H1 (cell line): ENCODE measurements around the gene BIVM. TPM values are rescaled to one million over a fixed set of nuclear protein-coding genes. Genes with fewer than 3 reads are reported as not detected.

Source experiments
- CTCF ChIA-PET: fragments of 300-600 bp; sonication (Branson Sonifier 250); formaldehyde crosslinking; loops from one replicate; lab custom pipeline; 2021; ENCODE audit not compliant: partially characterized antibody; lab: Charles Lee
- POLR2A ChIA-PET: fragments of 300-600 bp; sonication (Branson Sonifier 250); formaldehyde crosslinking; loops from one replicate; lab custom pipeline; 2021; ENCODE audit warnings: inconsistent platforms; ENCODE audit not compliant: partially characterized antibody; lab: Charles Lee
- DNase-seq, 2 experiments: peaks; one replicate each; pipeline versions ENCODE4 v3.0.0 to v3.0.0-alpha.2; 2010 to 2022; ENCODE audit warnings: low spot score in 2 of 2, low read depth in 1 of 2, mixed read lengths in 1 of 2
- FAIRE-seq: peaks from 2 replicates; lab custom pipeline; 2011; peaks lifted over from hg19 to GRCh38; lab: Jason Lieb, UNC
- H2AFZ ChIP-seq: 2 replicates; pipeline ENCODE4 v1.8.1; 2012; ENCODE audit warnings: low read length, inconsistent platforms
- H2AK5ac ChIP-seq: 2 replicates; pipeline ENCODE4 v1.6.1; 2013; ENCODE audit warnings: low read depth, low read length
- H2BK120ac ChIP-seq: replicated peaks from 2 replicates; pipeline ENCODE3; 2013; ENCODE audit warnings: low read depth, low read length, inconsistent platforms
- H2BK12ac ChIP-seq: 2 replicates; pipeline ENCODE4 v1.6.1; 2013; ENCODE audit warnings: low read depth, low read length
- H2BK15ac ChIP-seq: 2 replicates; pipeline ENCODE4 v1.6.1; 2013; ENCODE audit warnings: low read length
- H2BK20ac ChIP-seq: 2 replicates; pipeline ENCODE4 v1.6.1; 2013; ENCODE audit warnings: low read length
- H2BK5ac ChIP-seq: 2 replicates; pipeline ENCODE4 v1.6.1; 2013; ENCODE audit warnings: low read depth, low read length
- H3K14ac ChIP-seq: 2 replicates; pipeline ENCODE4 v1.6.1; 2013; ENCODE audit warnings: inconsistent platforms; ENCODE audit not compliant: insufficient read length
- H3K18ac ChIP-seq: 2 replicates; pipeline ENCODE4 v1.6.1; 2013; ENCODE audit warnings: low read length; ENCODE audit errors: extremely low read depth
- H3K23ac ChIP-seq: 2 replicates; pipeline ENCODE4 v1.6.1; 2013; ENCODE audit warnings: inconsistent platforms; ENCODE audit not compliant: insufficient read length
- H3K23me2 ChIP-seq: 2 replicates; pipeline ENCODE4 v1.6.1; 2013; ENCODE audit warnings: low read depth, low read length
- H3K27ac ChIP-seq: 2 replicates; pipeline ENCODE4 v1.6.1; 2011; ENCODE audit warnings: low read depth, low read length, inconsistent platforms
- H3K27me3 ChIP-seq, 4 experiments: replicated peaks in 1 of 4; 1 replicate in 1 of 4; 2 replicates in 3 of 4; pipeline versions ENCODE4 v1.6.1 to v1.8.1; 2011 to 2013; ENCODE audit warnings: low read length in 3 of 4, mild to moderate bottlenecking in 3 of 4, inconsistent platforms in 2 of 4, mixed read lengths in 2 of 4, moderate library complexity in 1 of 4; ENCODE audit not compliant: control insufficient read depth in 3 of 4, insufficient read depth in 3 of 4; ENCODE audit errors: extremely low read depth in 1 of 4
- H3K36me3 ChIP-seq, 4 experiments: 2 replicates each; pipeline versions ENCODE4 v1.6.1 to v1.8.1; 2011 to 2013; ENCODE audit warnings: mild to moderate bottlenecking in 4 of 4, low read length in 3 of 4, moderate library complexity in 2 of 4, control low read depth in 1 of 4, inconsistent platforms in 1 of 4; ENCODE audit not compliant: insufficient read depth in 4 of 4, control insufficient read depth in 2 of 4
- H3K4ac ChIP-seq: replicated peaks from 2 replicates; pipeline ENCODE3; 2013; ENCODE audit warnings: low read length, low read depth, mixed read lengths, inconsistent platforms; ENCODE audit not compliant: insufficient read length
- H3K4me1 ChIP-seq, 4 experiments: replicated peaks in 1 of 4; 1 replicate in 1 of 4; 2 replicates in 3 of 4; pipeline versions ENCODE4 v1.6.1 to v1.8.1; 2011 to 2013; ENCODE audit warnings: low read length in 3 of 4, inconsistent platforms in 2 of 4, mixed read lengths in 1 of 4; ENCODE audit not compliant: insufficient read depth in 4 of 4, control insufficient read depth in 3 of 4
- H3K4me2 ChIP-seq, 2 experiments: 2 replicates each; pipeline versions ENCODE4 v1.6.1 to v1.8.1; 2011 to 2013; ENCODE audit warnings: low read depth in 2 of 2, low read length in 2 of 2, control low read depth in 1 of 2, inconsistent platforms in 1 of 2, mild to moderate bottlenecking in 1 of 2; ENCODE audit not compliant: insufficient read depth in 1 of 2
- H3K4me3 ChIP-seq, 4 experiments: fragments of 200-600, 300-600 bp in 1 of 4; sonication (generic), shearing (Covaris generic), sonication (Bioruptor Twin) in 1 of 4; 2 replicates each; pipeline versions ENCODE4 v1.5.1 to v1.8.1; 2011 to 2016; ENCODE audit warnings: low read length in 4 of 4, low read depth in 3 of 4, control low read depth in 2 of 4, inconsistent platforms in 2 of 4, mild to moderate bottlenecking in 2 of 4, mixed read lengths in 1 of 4, moderate library complexity in 1 of 4; ENCODE audit not compliant: insufficient read depth in 2 of 4; ENCODE audit errors: extremely low read depth in 1 of 4
- H3K56ac ChIP-seq: replicated peaks from 2 replicates; pipeline ENCODE3; 2013; ENCODE audit warnings: low read depth, mild to moderate bottlenecking, mixed read lengths, low read length, inconsistent platforms; ENCODE audit not compliant: insufficient read length
- H3K79me1 ChIP-seq: 2 replicates; pipeline ENCODE4 v1.6.1; 2013; ENCODE audit warnings: low read depth, low read length, control low read depth
- H3K79me2 ChIP-seq, 2 experiments: 2 replicates each; pipeline versions ENCODE4 v1.6.1 to v1.8.1; 2012 to 2013; ENCODE audit warnings: low read length in 2 of 2, mild to moderate bottlenecking in 2 of 2, inconsistent platforms in 1 of 2; ENCODE audit not compliant: insufficient read depth in 2 of 2, control insufficient read depth in 1 of 2
- H3K9ac ChIP-seq, 4 experiments: replicated peaks in 1 of 4; 1 replicate in 1 of 4; 2 replicates in 3 of 4; pipeline versions ENCODE4 v1.6.1 to v1.8.1; 2011 to 2013; ENCODE audit warnings: low read depth in 3 of 4, low read length in 3 of 4, control low read depth in 2 of 4, mild to moderate bottlenecking in 2 of 4, moderate library complexity in 2 of 4, inconsistent platforms in 1 of 4; ENCODE audit errors: extremely low read depth in 1 of 4
- H3K9me3 ChIP-seq, 2 experiments: 2 replicates each; pipeline versions ENCODE4 v1.6.1 to v1.8.1; 2012 to 2013; ENCODE audit warnings: mild to moderate bottlenecking in 2 of 2, moderate library complexity in 2 of 2, control low read depth in 1 of 2, inconsistent platforms in 1 of 2, low read depth in 1 of 2, low read length in 1 of 2, mixed read lengths in 1 of 2; ENCODE audit not compliant: insufficient read depth in 2 of 2
- H4K20me1 ChIP-seq, 2 experiments: replicated peaks in 1 of 2; 2 replicates each; pipeline versions ENCODE3 to v1.8.1; 2011 to 2013; ENCODE audit warnings: inconsistent platforms in 2 of 2, low read length in 2 of 2, mild to moderate bottlenecking in 1 of 2; ENCODE audit not compliant: insufficient read depth in 2 of 2, control insufficient read depth in 1 of 2
- H4K5ac ChIP-seq: 2 replicates; pipeline ENCODE4 v1.6.1; 2013; ENCODE audit warnings: low read length, low read depth, mixed read lengths, inconsistent platforms; ENCODE audit not compliant: insufficient read length
- H4K8ac ChIP-seq: 2 replicates; pipeline ENCODE4 v1.8.0; 2013; ENCODE audit warnings: mild to moderate bottlenecking, moderate library complexity, low read length, inconsistent platforms; ENCODE audit not compliant: insufficient read depth; ENCODE audit errors: extremely low read depth
- H4K91ac ChIP-seq: replicated peaks from 2 replicates; pipeline ENCODE3; 2013; ENCODE audit warnings: low read length, mixed read lengths, inconsistent platforms; ENCODE audit not compliant: insufficient read length
- BACH1 ChIP-seq: IDR thresholded peaks from 2 replicates; pipeline ENCODE4 v1.6.1; 2012; ENCODE audit warnings: low read length, improper control_type of control experiment
- CBX5 ChIP-seq: fragments of 300-800, 300-1000 bp; sonication (generic); IDR thresholded peaks from 2 replicates; pipeline ENCODE4 v1.7.1; 2016; ENCODE audit warnings: antibody characterized with exemption, low read length, low read depth
- JUN ChIP-seq: IDR thresholded peaks from 2 replicates; pipeline ENCODE4 v1.6.1; 2011; ENCODE audit warnings: low read depth, mild to moderate bottlenecking, improper control_type of control experiment, low read length
- KDM5A ChIP-seq: fragments of 200-600 bp; IDR thresholded peaks from 2 replicates; pipeline ENCODE4 v1.7.1; 2012; ENCODE audit warnings: mild to moderate bottlenecking, low read length, inconsistent platforms, mixed read lengths
- NANOG ChIP-seq: IDR thresholded peaks from 2 replicates; pipeline ENCODE4 v1.6.1; 2011; ENCODE audit warnings: low read length, low read depth, mild to moderate bottlenecking, inconsistent platforms; ENCODE audit not compliant: insufficient read depth, poor library complexity, severe bottlenecking
- NRF1 ChIP-seq: IDR thresholded peaks from 2 replicates; pipeline ENCODE4 v1.6.1; 2011; ENCODE audit warnings: mild to moderate bottlenecking, low read depth, low read length, improper control_type of control experiment
- PHF8 ChIP-seq: fragments of 200-600 bp; sonication (generic); conservative IDR thresholded peaks from 2 replicates; pipeline ENCODE4 v1.7.1; 2012; ENCODE audit warnings: low read depth, mild to moderate bottlenecking, inconsistent platforms, low read length, moderate library complexity
- RBBP5 ChIP-seq: IDR thresholded peaks from 2 replicates; pipeline ENCODE4 v1.7.1; 2012; ENCODE audit warnings: low read depth, mild to moderate bottlenecking, inconsistent platforms, low read length, moderate library complexity, borderline replicate concordance
- RNF2 ChIP-seq: fragments of 200-900, 300-1000 bp; sonication (generic); IDR thresholded peaks from 2 replicates; pipeline ENCODE4 v1.7.1; 2016; ENCODE audit warnings: borderline replicate concordance, low read depth, mild to moderate bottlenecking, antibody characterized with exemption, low read length; ENCODE audit not compliant: poor library complexity, severe bottlenecking; ENCODE audit errors: missing control alignments
- TBP ChIP-seq: IDR thresholded peaks from 2 replicates; pipeline ENCODE4 v1.6.1; 2011; ENCODE audit warnings: low read depth, low read length, improper control_type of control experiment
- TEAD4 ChIP-seq: IDR thresholded peaks from 2 replicates; pipeline ENCODE4 v1.6.1; 2012; ENCODE audit warnings: low read depth, low read length, inconsistent platforms, mixed read lengths
- ZNF274 ChIP-seq: IDR thresholded peaks from 2 replicates; pipeline ENCODE4 v1.7.0; 2012; ENCODE audit warnings: low read length, borderline replicate concordance; ENCODE audit errors: extremely low read depth
- whole genome bisulfite sequencing, 2 experiments: shearing (Covaris generic) in 1 of 2; methylation state at CpG; one replicate each; pipeline versions ENCODE4 v1.1.6 to v1.1.7; 2013 to 2015; ENCODE audit warnings: low lambda C conversion rate in 2 of 2, mixed read lengths in 2 of 2, inconsistent platforms in 1 of 2, low coverage in 1 of 2, missing lambda C conversion rate in 1 of 2; ENCODE audit not compliant: insufficient replicate concordance in 2 of 2, insufficient coverage in 1 of 2, insufficient read length in 1 of 2; ENCODE audit errors: extremely low coverage in 1 of 2, missing lambda C conversion rate in 1 of 2; 5-methylcytosine and 5-hydroxymethylcytosine counted together
- polyA plus RNA-seq, 7 experiments: library from polyadenylated mRNA; depleted of rRNA in 3 of 7; stranded (reverse) in 5 of 7; unstranded in 2 of 7; fragments of >200 nt in 5 of 7; fragments of 200-250 nt in 2 of 7; gene quantifications; 1 replicate in 5 of 7; 2 replicates in 1 of 7; 4 replicates in 1 of 7; pipeline versions ENCODE4 v1.2.1 to v1.2.3, GENCODE V29; 2011 to 2013; ENCODE audit warnings: missing spikeins in 2 of 7, mixed read lengths in 2 of 7
- total RNA-seq: library from RNA; stranded (reverse); fragmentation: NEBNext Ultra II Directional; extraction: Animal tissue kit (Norgen Biotek cat#: 25700); gene quantifications from 2 replicates; pipeline ENCODE4 v1.2.1, GENCODE V29; 2021
- TF ChIP-seq, protein P1 (sequence below): IDR thresholded peaks from 2 replicates; pipeline ENCODE4 v1.6.1; 2011; ENCODE audit warnings: low read length, improper control_type of control experiment

Gene BIVM
- total and polyA plus RNA-seq, 2 of the 8 experiments (the other 6 are each of a cell fraction or from before 2014, with no cell fraction given), result 1.8 to 5.5 TPM

DNA sequence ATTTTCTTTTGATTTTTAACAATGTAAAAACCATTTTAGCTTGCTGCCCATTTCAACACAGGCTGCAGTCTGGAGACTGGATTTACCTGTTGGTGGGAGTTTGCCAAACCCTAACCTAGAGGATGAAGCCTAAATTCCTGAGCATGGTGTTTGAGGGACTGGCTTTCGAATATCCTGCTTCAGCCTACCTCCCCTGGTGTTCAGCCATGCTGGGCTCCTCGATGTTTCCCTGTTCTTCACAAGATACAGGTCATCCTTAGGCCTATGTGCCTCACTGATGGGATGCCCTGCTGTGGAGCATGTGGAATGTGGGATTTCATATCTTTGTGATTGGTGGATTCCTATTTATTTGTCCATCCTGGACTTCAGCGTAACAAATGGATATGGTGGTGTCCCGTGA, 26.5 kb downstream of the BIVM start:
- ChIA-PET CTCF (interaction anchor here (0.9 kb wide), 1 partner anchor 245 kb away, joined by 3 read pairs; no protein-coding TSS in a partner anchor), POLR2A (no interaction called here)
- H3K4ac ChIP-seq, result no peak overlapping the region
- H3K4me2 ChIP-seq, result 0 out of 4 replicates have a peak overlapping the region, but pooled peaks of 1 of the 2 experiments have one; percentile 40
- H4K8ac ChIP-seq, result no peak overlapping the region
- no peak overlapping the region for H3K9ac ChIP-seq
- no peak overlapping the region for H4K91ac ChIP-seq
- H3K14ac ChIP-seq, result no peak overlapping the region
- no peaks in the 10 kb centered on the region for H3K9me3 ChIP-seq
- no peak overlapping the region for H2AK5ac ChIP-seq
- no peak overlapping the region; the same call in 1 of the 2 replicates for H3K27ac ChIP-seq
- H3K23ac ChIP-seq, result no peak overlapping the region
- no peak overlapping the region for H4K5ac ChIP-seq
- H3K79me2 ChIP-seq, result no peaks in the 10 kb centered on the region
- H2BK20ac ChIP-seq, result no peak overlapping the region
- H2BK15ac ChIP-seq, result no peak overlapping the region
- DNase-seq, result no peak
- no peak for FAIRE-seq
- 93% methylated on average over 4 of the region's 4 CpGs; no CpG with 5 or more reads in 1 of the 2 experiments for WGBS, 2 experiments
- H3K79me1 ChIP-seq, result no peaks in the 10 kb centered on the region
- no peak overlapping the region for H3K18ac ChIP-seq
- H2BK5ac ChIP-seq, result no peak overlapping the region
- H3K27me3 ChIP-seq, result no peaks in the 10 kb centered on the region
- no peaks in the 10 kb centered on the region for H3K23me2 ChIP-seq
- peaks cover 0 to 4% (median 2%) of the 10 kb centered on the region in 4 experiments; a peak in 3 of 7 replicates for H3K4me1 ChIP-seq
- no peak overlapping the region for H3K4me3 ChIP-seq
- H3K56ac ChIP-seq, result no peak overlapping the region
- H3K36me3 ChIP-seq, result no peaks in the 10 kb centered on the region; a peak in 2 of 8 replicates
- H2BK120ac ChIP-seq, result no peak overlapping the region
- no peak overlapping the region for H2AFZ ChIP-seq
- no peak overlapping the region for H2BK12ac ChIP-seq
- no peaks in the 10 kb centered on the region for H4K20me1 ChIP-seq
- TF ChIP-seq CBX5 (no peak), PHF8 (no peak), ZNF274 (no peak), BACH1 (no peak), KDM5A (no peak), NANOG (no peak), TEAD4 (no peak; the same call in 1 of the 2 replicates), RBBP5 (no peak), NRF1 (no peak), RNF2 (no peak), TBP (no peak), JUN (no peak)
- TF ChIP-seq, protein P1, sequence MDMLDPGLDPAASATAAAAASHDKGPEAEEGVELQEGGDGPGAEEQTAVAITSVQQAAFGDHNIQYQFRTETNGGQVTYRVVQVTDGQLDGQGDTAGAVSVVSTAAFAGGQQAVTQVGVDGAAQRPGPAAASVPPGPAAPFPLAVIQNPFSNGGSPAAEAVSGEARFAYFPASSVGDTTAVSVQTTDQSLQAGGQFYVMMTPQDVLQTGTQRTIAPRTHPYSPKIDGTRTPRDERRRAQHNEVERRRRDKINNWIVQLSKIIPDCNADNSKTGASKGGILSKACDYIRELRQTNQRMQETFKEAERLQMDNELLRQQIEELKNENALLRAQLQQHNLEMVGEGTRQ, result no peak
